Measurements from ENCODE around the gene KDM4B.

The KDM4B gene

GRCh38 chr19:4968462-4969291, at the start of gene KDM4B:
KDM4B (plus strand) TSS chr19:4969113; CDS start chr19:5032891, 63,778 bp downstream.
- peaks cover 47% of the 10 kb centered on the region for H3K79me2 ChIP-seq (ENCODE audit: insufficient read depth, low read length)
- peak within 1 kb of the TSS; percentile 84 to 96 for H3K4me3 ChIP-seq (ENCODE audit: low read depth in 1 of 2, low read length in 2 of 2)
- DNase-seq (peak; percentile 100), ATAC-seq (ENCODE audit: insufficient read depth, low read depth) (peak; percentile 96)
- H2AFZ ChIP-seq (ENCODE audit: low read depth, low read length), result peak within 1 kb of the TSS; percentile 87
- peak within 1 kb of the TSS; percentile 90 for H3K27ac ChIP-seq (ENCODE audit: low read length)
- H3K36me3 ChIP-seq (ENCODE audit: insufficient read depth, low read length), result peaks cover 10% of the 10 kb centered on the region
- no peak for TF ChIP-seq CTCF (IDR thresholded peaks at IDR 0.05; ENCODE audit: borderline replicate concordance, extremely low read depth, low read length, poor library complexity, severe bottlenecking)
- TF ChIP-seq EZH2 (IDR thresholded peaks at IDR 0.05; ENCODE audit: borderline replicate concordance, low read depth, low read length, severe bottlenecking), result no peak
- H3K4me2 ChIP-seq (ENCODE audit: insufficient read depth, low read length), result peak within 1 kb of the TSS; percentile 94
- H4K20me1 ChIP-seq (ENCODE audit: insufficient read depth, low read length), result peaks cover 35% of the 10 kb centered on the region
- H3K9me3 ChIP-seq (ENCODE audit: insufficient read depth, low read length, severe bottlenecking), result no peaks in the 10 kb centered on the region
- peaks cover 40% of the 10 kb centered on the region for H3K4me1 ChIP-seq (ENCODE audit: insufficient read depth, low read length)
- no peaks in the 10 kb centered on the region for H3K27me3 ChIP-seq (ENCODE audit: insufficient read depth, low read length, poor library complexity)
- H3K9ac ChIP-seq (ENCODE audit: low read depth, low read length), result peak within 1 kb of the TSS; percentile 68

- H3K4me3 ChIP-seq (ENCODE audit: low read depth in 1 of 2, low read length in 2 of 2), result no peak overlapping the region
- H3K4me1 ChIP-seq (ENCODE audit: insufficient read depth, low read length), result peaks cover 3% of the 10 kb centered on the region; the same call in 1 of the 2 replicates
- H3K79me2 ChIP-seq (ENCODE audit: insufficient read depth, low read length), result peaks cover 94% of the 10 kb centered on the region
- H3K4me2 ChIP-seq (ENCODE audit: insufficient read depth, low read length), result no peak overlapping the region
- H2AFZ ChIP-seq (ENCODE audit: low read depth, low read length), result no peak overlapping the region
- H3K27ac ChIP-seq (ENCODE audit: low read length), result no peak overlapping the region
- ATAC-seq (ENCODE audit: insufficient read depth, low read depth), result 0 out of 3 replicates have a peak, but pooled peaks have one; percentile 11
- H3K9me3 ChIP-seq (ENCODE audit: insufficient read depth, low read length, severe bottlenecking), result no peaks in the 10 kb centered on the region
- peaks cover 81% of the 10 kb centered on the region for H3K36me3 ChIP-seq (ENCODE audit: insufficient read depth, low read length)
- peaks cover 85% of the 10 kb centered on the region for H4K20me1 ChIP-seq (ENCODE audit: insufficient read depth, low read length)
- DNase-seq, result no peak
- no peaks in the 10 kb centered on the region for H3K27me3 ChIP-seq (ENCODE audit: insufficient read depth, low read length, poor library complexity)
- no peak for TF ChIP-seq EZH2 (IDR thresholded peaks at IDR 0.05; ENCODE audit: borderline replicate concordance, low read depth, low read length, severe bottlenecking)
- no peak for TF ChIP-seq CTCF (IDR thresholded peaks at IDR 0.05; ENCODE audit: borderline replicate concordance, extremely low read depth, low read length, poor library complexity, severe bottlenecking)
- H3K9ac ChIP-seq (ENCODE audit: low read depth, low read length), result no peak overlapping the region
Measured at GRCh38 chr19:4922530-4923275, 46.2 kb upstream of the KDM4B start.

GRCh38 chr19:4923276-4923747, 45.6 kb upstream of the KDM4B start:
- no peak for TF ChIP-seq EZH2 (IDR thresholded peaks at IDR 0.05; ENCODE audit: borderline replicate concordance, low read depth, low read length, severe bottlenecking)
- no peak for TF ChIP-seq CTCF (IDR thresholded peaks at IDR 0.05; ENCODE audit: borderline replicate concordance, extremely low read depth, low read length, poor library complexity, severe bottlenecking)
- H4K20me1 ChIP-seq (ENCODE audit: insufficient read depth, low read length), result peaks cover 85% of the 10 kb centered on the region
- H3K9me3 ChIP-seq (ENCODE audit: insufficient read depth, low read length, severe bottlenecking), result no peaks in the 10 kb centered on the region
- H3K4me1 ChIP-seq (ENCODE audit: insufficient read depth, low read length), result peaks cover 3% of the 10 kb centered on the region; the same call in 1 of the 2 replicates
- 0 out of 3 replicates have a peak, but pooled peaks have one; percentile 24 for ATAC-seq (ENCODE audit: insufficient read depth, low read depth)
- H3K79me2 ChIP-seq (ENCODE audit: insufficient read depth, low read length), result peaks cover 95% of the 10 kb centered on the region
- no peak overlapping the region for H3K27ac ChIP-seq (ENCODE audit: low read length)
- H3K36me3 ChIP-seq (ENCODE audit: insufficient read depth, low read length), result peaks cover 84% of the 10 kb centered on the region
- H3K27me3 ChIP-seq (ENCODE audit: insufficient read depth, low read length, poor library complexity), result no peaks in the 10 kb centered on the region
- no peak overlapping the region for H3K4me3 ChIP-seq (ENCODE audit: low read depth in 1 of 2, low read length in 2 of 2)
- H2AFZ ChIP-seq (ENCODE audit: low read depth, low read length), result no peak overlapping the region
- no peak overlapping the region for H3K4me2 ChIP-seq (ENCODE audit: insufficient read depth, low read length)
- no peak overlapping the region for H3K9ac ChIP-seq (ENCODE audit: low read depth, low read length)
- no peak for DNase-seq

Data from DND-41 (cell line).